PFSK-1 (cell line): ENCODE measurements around the gene ZBED4.

Experiments
- FOXP2 ChIP-seq: optimal IDR thresholded peaks from 2 replicates; pipeline ENCODE3; 2011; ENCODE audit warnings: borderline replicate concordance, control low read depth, inconsistent platforms; ENCODE audit not compliant: insufficient read depth; ENCODE audit errors: extremely low read length, extremely low read depth
- POLR2AphosphoS5 ChIP-seq: IDR thresholded peaks from 2 replicates; pipeline ENCODE4 v1.6.1; 2012; ENCODE audit warnings: low read depth, mild to moderate bottlenecking, control low read depth, low read length, moderate library complexity
- SIN3A ChIP-seq: IDR thresholded peaks from 2 replicates; pipeline ENCODE4 v1.6.1; 2012; ENCODE audit warnings: mild to moderate bottlenecking, low read length, moderate library complexity, borderline replicate concordance; ENCODE audit not compliant: insufficient read depth
- TAF1 ChIP-seq: IDR thresholded peaks from 2 replicates; pipeline ENCODE4 v1.6.1; 2012; ENCODE audit warnings: low read length, control low read depth, borderline replicate concordance; ENCODE audit not compliant: insufficient read depth
- TF ChIP-seq, protein P1 (sequence below), 2 experiments: IDR thresholded peaks; 2 replicates each; pipeline versions ENCODE4 v1.6.1 to v1.8.0; 2011 to 2012; ENCODE audit warnings: low read depth in 2 of 2, low read length in 2 of 2, control low read depth in 1 of 2, inconsistent platforms in 1 of 2, mild to moderate bottlenecking in 1 of 2, moderate library complexity in 1 of 2; ENCODE audit not compliant: insufficient read depth in 1 of 2

ZBED4 gene

GRCh38 chr22:49878206-49878605 is 24.6 kb downstream of the ZBED4 start:
- TF ChIP-seq POLR2AphosphoS5 (no peak), SIN3A (no peak), TAF1 (no peak), FOXP2 (no peak)
- TF ChIP-seq, protein P1, sequence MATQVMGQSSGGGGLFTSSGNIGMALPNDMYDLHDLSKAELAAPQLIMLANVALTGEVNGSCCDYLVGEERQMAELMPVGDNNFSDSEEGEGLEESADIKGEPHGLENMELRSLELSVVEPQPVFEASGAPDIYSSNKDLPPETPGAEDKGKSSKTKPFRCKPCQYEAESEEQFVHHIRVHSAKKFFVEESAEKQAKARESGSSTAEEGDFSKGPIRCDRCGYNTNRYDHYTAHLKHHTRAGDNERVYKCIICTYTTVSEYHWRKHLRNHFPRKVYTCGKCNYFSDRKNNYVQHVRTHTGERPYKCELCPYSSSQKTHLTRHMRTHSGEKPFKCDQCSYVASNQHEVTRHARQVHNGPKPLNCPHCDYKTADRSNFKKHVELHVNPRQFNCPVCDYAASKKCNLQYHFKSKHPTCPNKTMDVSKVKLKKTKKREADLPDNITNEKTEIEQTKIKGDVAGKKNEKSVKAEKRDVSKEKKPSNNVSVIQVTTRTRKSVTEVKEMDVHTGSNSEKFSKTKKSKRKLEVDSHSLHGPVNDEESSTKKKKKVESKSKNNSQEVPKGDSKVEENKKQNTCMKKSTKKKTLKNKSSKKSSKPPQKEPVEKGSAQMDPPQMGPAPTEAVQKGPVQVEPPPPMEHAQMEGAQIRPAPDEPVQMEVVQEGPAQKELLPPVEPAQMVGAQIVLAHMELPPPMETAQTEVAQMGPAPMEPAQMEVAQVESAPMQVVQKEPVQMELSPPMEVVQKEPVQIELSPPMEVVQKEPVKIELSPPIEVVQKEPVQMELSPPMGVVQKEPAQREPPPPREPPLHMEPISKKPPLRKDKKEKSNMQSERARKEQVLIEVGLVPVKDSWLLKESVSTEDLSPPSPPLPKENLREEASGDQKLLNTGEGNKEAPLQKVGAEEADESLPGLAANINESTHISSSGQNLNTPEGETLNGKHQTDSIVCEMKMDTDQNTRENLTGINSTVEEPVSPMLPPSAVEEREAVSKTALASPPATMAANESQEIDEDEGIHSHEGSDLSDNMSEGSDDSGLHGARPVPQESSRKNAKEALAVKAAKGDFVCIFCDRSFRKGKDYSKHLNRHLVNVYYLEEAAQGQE (IDR thresholded peaks at IDR 0.05; ENCODE audit: insufficient read depth in 1 of 2, low read depth in 2 of 2, low read length in 2 of 2), result no peak

DNA sequence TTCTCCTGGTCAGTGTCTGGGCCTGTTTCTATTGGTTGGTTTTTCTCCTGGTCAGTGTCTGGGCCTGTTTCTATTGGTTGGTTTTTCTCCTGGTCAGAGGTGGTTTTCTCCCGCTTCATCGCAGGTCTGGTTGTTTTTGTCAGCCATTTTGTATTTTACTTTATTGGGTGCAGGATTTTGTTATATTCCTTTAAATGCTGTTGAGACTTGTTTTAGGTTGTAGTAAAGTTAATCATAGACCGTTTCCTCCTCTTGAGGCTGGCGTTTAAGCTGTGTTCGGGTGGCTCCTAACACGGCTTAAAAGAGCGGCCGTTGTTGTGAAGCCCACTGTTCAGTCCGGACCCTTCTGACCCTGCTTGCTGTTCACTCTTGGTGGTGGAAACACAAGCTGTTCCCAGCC is 26.2 kb downstream of the ZBED4 start:
- TF ChIP-seq POLR2AphosphoS5 (no peak), SIN3A (no peak), FOXP2 (no peak), TAF1 (no peak)
- TF ChIP-seq, protein P1 (IDR thresholded peaks at IDR 0.05; ENCODE audit: insufficient read depth in 1 of 2, low read depth in 2 of 2, low read length in 2 of 2), result no peak

DNA sequence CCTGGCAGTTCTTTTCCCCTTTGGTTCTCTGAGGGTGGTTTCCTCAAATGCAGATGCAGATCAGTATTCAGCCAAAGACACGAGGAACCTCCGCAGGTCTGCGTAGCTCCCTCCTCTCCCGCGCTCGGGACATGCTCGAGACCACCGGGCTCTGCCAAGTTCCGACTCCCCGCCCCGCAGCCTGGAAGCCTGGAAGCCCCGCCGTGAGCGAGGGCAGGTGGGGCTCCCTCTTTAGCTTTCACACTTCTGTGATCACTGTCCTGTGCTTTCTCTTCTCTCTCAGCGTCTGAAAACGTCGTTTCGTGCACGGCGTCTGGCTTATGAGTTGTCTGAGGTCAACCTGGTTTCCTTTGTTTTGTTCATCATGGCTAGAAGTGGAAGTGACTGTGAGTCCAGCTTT is 26.6 kb downstream of the ZBED4 start:
- TF ChIP-seq SIN3A, result no peak
- TF ChIP-seq FOXP2, result no peak
- TF ChIP-seq, protein P1 (IDR thresholded peaks at IDR 0.05; ENCODE audit: insufficient read depth in 1 of 2, low read depth in 2 of 2, low read length in 2 of 2), result no peak
- no peak for TF ChIP-seq TAF1
- TF ChIP-seq POLR2AphosphoS5, result no peak

DNA sequence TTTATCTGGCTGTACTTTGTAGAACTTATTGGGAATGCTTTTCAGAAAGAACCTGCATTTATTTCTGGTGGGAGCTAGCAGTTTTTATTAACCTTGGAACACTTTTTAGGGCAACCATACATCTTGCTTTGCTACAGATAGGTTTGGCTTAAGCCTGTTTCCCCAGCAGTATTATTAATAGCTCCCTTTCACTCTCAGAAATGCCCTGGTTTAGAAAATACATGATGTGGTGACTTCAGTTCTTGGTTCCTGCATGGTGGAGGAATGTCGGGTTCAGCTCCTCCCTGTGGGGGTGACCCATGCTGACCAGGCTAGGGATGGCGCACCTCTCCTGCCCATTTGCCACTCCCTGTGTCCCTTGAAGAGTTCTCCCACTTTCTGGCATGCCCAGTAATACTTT is 28.2 kb downstream of the ZBED4 start:
- TF ChIP-seq, protein P1 (IDR thresholded peaks at IDR 0.05; ENCODE audit: insufficient read depth in 1 of 2, low read depth in 2 of 2, low read length in 2 of 2), result no peak
- TF ChIP-seq POLR2AphosphoS5 (no peak), FOXP2 (no peak), TAF1 (no peak), SIN3A (no peak)
